Transverse colon (tissue), 4 donors: ENCODE results near the gene CNTN1. TPM values are rescaled to one million over a fixed set of nuclear protein-coding genes. Genes with fewer than 3 reads are reported as not detected.

Experiments
- DNase-seq: peaks from one replicate; pipeline ENCODE4 v3.0.0-alpha.2; 2019
- H3K27ac ChIP-seq, 4 donors: fragments of 200-600 bp; sonication (generic); 2 replicates each; pipeline ENCODE4 v1.5.1; 2016 to 2018; ENCODE audit warnings: inconsistent platforms in 4 of 4
- H3K27me3 ChIP-seq: fragments of 200-600 bp; sonication (generic); 2 replicates; pipeline ENCODE4 v1.5.1; 2017; ENCODE audit warnings: inconsistent platforms
- H3K36me3 ChIP-seq, 4 donors: fragments of 200-600 bp; sonication (generic); 2 replicates each; pipeline ENCODE4 v1.5.1; 2017 to 2019; ENCODE audit warnings: inconsistent platforms in 4 of 4
- H3K4me1 ChIP-seq, 4 donors: fragments of 200-600 bp; sonication (generic); 2 replicates each; pipeline ENCODE4 v1.5.1; 2017 to 2020; ENCODE audit warnings: inconsistent platforms in 4 of 4
- H3K4me3 ChIP-seq, 4 donors: fragments of 200-600 bp; sonication (generic); 1 replicate in 1 of 4; 2 replicates in 3 of 4; pipeline versions ENCODE4 v1.5.1 to v1.6.1; 2017 to 2019; ENCODE audit warnings: inconsistent platforms in 4 of 4
- H3K9me3 ChIP-seq, 2 donors: fragments of 200-600 bp; sonication (generic); 2 replicates each; pipeline ENCODE4 v1.5.1; 2017 to 2019; ENCODE audit warnings: inconsistent platforms in 2 of 2
- EP300 ChIP-seq: sonication (generic); formaldehyde crosslinking; IDR thresholded peaks from one replicate; pipeline ENCODE4 v1.6.1; 2017; ENCODE audit warnings: antibody characterized with exemption, low read depth
- POLR2A ChIP-seq: fragments of 450-650 bp; IDR thresholded peaks from one replicate; pipeline ENCODE4 v1.6.1; 2016; ENCODE audit warnings: antibody characterized with exemption, mild to moderate bottlenecking, moderate library complexity
- POLR2AphosphoS5 ChIP-seq, 3 donors: sonication (generic); formaldehyde crosslinking; IDR thresholded peaks; one replicate each; pipeline ENCODE4 v1.6.1; 2016; ENCODE audit warnings: antibody characterized with exemption in 3 of 3
- WGBS, 2 donors: methylation state at CpG; one replicate each; pipeline ENCODE4 v1.1.5; 2018; ENCODE audit warnings: low coverage in 1 of 2; 5-methylcytosine and 5-hydroxymethylcytosine counted together
- in situ Hi-C, 4 donors: fragments of 200-750 bp; cut with MboI; loops; one replicate each; pipeline versions ENCODE4 v1.15.0 to v1.15.1; 2017; ENCODE audit warnings: low sequenced_read_pairs in 3 of 4, low pct_ligation_motif_present in 1 of 4, low pct_unique_long_range_greater_than_20kb in 1 of 4
- intact Hi-C: fragments of 100-400 bp; cut with DNase I; formaldehyde crosslinking; loops from one replicate; pipeline ENCODE4 v1.15.1; 2023; ENCODE audit warnings: low total_unique reads
- total RNA-seq, 4 donors: library from RNA; depleted of rRNA; stranded (reverse); fragments of >200 nt; gene quantifications; one replicate each; pipeline ENCODE4 v1.1.0, GENCODE V29; 2016
- TF ChIP-seq, protein P1 (sequence below), 5 experiments: fragments of 200-600 bp in 3 of 5; fragments of 450-650 bp in 2 of 5; sonication (generic) in 3 of 5; IDR thresholded peaks; 1 replicate in 2 of 5; 2 replicates in 3 of 5; pipeline ENCODE4 v1.5.1; 2016 to 2017; ENCODE audit warnings: antibody characterized with exemption in 5 of 5, inconsistent platforms in 3 of 5, mild to moderate bottlenecking in 2 of 5, moderate library complexity in 1 of 5

Gene CNTN1
- total RNA-seq, 4 donors from 2014 or later = 0.60 to 3.2 (median 1.4) TPM

DNA sequence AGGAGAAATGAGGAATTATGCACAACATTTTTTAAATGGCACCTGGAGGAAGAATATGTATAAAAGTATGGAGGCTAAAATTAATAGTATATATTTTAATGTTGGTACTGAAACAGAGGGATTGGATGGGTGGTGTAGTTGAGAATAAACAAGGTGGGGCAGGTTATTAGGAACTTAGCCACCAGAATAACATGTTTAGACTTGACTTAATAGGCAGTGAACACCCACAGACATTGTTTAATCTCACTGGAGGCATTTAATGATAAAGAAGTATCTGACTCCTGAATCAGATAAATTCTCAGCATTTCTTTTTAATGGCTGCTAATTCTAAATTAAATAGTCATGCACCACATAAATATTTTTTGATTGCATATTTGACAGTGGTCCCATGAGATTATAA lies 139.7 kb downstream of the CNTN1 start:
- H3K9me3 ChIP-seq = no peaks in the 10 kb centered on the region
- H3K27ac ChIP-seq = no peak overlapping the region
- no peak overlapping the region for H3K4me3 ChIP-seq
- H3K4me1 ChIP-seq = no peaks in the 10 kb centered on the region
- H3K27me3 ChIP-seq = no peaks in the 10 kb centered on the region
- in situ Hi-C loops = no loop called here
- DNase-seq = no peak
- TF ChIP-seq POLR2AphosphoS5 (IDR thresholded peaks at IDR 0.05) (no peak), POLR2A (no peak), EP300 (no peak)
- TF ChIP-seq, protein P1, sequence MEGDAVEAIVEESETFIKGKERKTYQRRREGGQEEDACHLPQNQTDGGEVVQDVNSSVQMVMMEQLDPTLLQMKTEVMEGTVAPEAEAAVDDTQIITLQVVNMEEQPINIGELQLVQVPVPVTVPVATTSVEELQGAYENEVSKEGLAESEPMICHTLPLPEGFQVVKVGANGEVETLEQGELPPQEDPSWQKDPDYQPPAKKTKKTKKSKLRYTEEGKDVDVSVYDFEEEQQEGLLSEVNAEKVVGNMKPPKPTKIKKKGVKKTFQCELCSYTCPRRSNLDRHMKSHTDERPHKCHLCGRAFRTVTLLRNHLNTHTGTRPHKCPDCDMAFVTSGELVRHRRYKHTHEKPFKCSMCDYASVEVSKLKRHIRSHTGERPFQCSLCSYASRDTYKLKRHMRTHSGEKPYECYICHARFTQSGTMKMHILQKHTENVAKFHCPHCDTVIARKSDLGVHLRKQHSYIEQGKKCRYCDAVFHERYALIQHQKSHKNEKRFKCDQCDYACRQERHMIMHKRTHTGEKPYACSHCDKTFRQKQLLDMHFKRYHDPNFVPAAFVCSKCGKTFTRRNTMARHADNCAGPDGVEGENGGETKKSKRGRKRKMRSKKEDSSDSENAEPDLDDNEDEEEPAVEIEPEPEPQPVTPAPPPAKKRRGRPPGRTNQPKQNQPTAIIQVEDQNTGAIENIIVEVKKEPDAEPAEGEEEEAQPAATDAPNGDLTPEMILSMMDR (IDR thresholded peaks at IDR 0.05) = no peak
- intact Hi-C loops = no loop called here
- H3K36me3 ChIP-seq = no peaks in the 10 kb centered on the region

DNA sequence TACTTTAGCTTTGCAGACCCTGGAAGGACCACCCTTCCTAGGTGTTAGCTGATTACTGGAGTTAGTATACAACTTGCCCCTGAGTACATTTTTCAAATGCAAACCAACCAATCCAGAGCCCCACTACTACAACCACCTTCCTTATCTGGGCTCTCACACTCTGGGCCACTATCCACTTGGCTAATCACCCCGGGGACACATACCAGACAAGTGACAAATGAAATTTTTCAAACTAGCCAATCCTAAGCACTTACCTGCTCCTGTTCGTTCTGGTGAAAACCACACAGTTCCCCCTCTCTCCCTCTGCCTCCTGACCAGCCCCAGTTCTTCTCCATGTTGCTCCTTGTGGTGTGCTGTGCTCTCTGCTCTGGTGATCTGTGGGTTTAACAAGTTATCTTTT lies 140.4 kb downstream of the CNTN1 start:
- WGBS, 2 donors = 43 to 57% methylated on average over 2 of the region's 2 CpGs
- in situ Hi-C loops = no loop called here

DNA sequence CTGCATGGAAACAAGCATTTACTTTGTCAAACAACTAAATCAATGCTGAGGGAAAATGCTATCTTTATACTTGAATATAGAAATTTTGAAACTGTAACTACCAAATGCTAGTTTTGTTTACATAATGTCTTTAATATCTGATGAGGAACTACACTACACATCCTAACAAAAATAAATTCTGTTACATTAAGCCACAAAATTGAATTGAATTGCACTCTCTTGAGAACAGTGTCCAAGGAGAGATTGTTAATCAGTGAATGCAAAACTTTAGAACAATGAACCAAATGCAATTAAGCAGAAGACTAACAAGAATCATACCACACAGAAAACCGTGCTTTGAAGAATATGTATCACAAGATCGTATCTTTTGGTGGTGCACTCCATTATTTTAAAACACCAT lies 141.6 kb downstream of the CNTN1 start:
- Histone ChIP-seq H3K4me3 (no peak overlapping the region), H3K36me3 (no peaks in the 10 kb centered on the region), H3K4me1 (no peaks in the 10 kb centered on the region), H3K9me3 (no peaks in the 10 kb centered on the region), H3K27ac (no peak overlapping the region), H3K27me3 (no peaks in the 10 kb centered on the region)
- intact Hi-C loops (no loop called here), in situ Hi-C loops (no loop called here)
- no peak for DNase-seq
- TF ChIP-seq, protein P1 (IDR thresholded peaks at IDR 0.05) = no peak
- no peak for TF ChIP-seq EP300
- no peak for TF ChIP-seq POLR2A
- no peak for TF ChIP-seq POLR2AphosphoS5 (IDR thresholded peaks at IDR 0.05)
- 71 to 91% methylated on average over 2 of the region's 2 CpGs for WGBS, 2 donors

More for the DNA sequence above, 140.4 kb downstream of the CNTN1 start:
- no peak for TF ChIP-seq POLR2AphosphoS5 (IDR thresholded peaks at IDR 0.05)
- no peak for TF ChIP-seq POLR2A
- TF ChIP-seq, protein P1 (IDR thresholded peaks at IDR 0.05) = no peak
- TF ChIP-seq EP300 = no peak
- intact Hi-C loops = no loop called here
- H3K36me3 ChIP-seq = no peaks in the 10 kb centered on the region
- no peaks in the 10 kb centered on the region for H3K9me3 ChIP-seq
- no peak overlapping the region for H3K4me3 ChIP-seq
- no peaks in the 10 kb centered on the region for H3K4me1 ChIP-seq
- no peak overlapping the region for H3K27ac ChIP-seq
- H3K27me3 ChIP-seq = no peaks in the 10 kb centered on the region
- no peak for DNase-seq

DNA sequence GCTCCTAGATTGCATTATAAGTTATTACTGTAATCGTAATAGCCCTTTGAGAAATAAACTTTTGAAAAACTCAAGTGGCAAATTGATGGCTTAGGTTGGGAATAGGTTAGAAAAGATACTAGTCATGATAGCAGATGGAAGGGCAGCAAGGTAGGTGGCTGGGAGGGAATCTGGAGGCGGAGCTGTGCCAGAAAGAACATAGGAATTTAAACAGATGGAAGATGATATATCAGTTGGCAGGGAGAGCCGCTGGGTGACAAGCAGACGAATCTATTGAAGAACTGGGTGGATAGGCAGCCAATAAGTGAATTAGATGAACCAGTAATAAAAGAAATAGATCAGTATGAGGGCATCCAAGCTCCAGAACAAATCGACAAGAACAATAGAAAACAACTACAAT lies 142.1 kb downstream of the CNTN1 start:
- no peaks in the 10 kb centered on the region for H3K4me1 ChIP-seq
- no peaks in the 10 kb centered on the region for H3K36me3 ChIP-seq
- in situ Hi-C loops (no loop called here), intact Hi-C loops (no loop called here)
- no peaks in the 10 kb centered on the region for H3K27me3 ChIP-seq
- WGBS, 2 donors = 65% methylated on average over 2 to 5 of the region's 5 CpGs
- H3K9me3 ChIP-seq = no peaks in the 10 kb centered on the region
- H3K4me3 ChIP-seq = no peak overlapping the region
- DNase-seq = no peak
- no peak for TF ChIP-seq POLR2A
- TF ChIP-seq, protein P1 (IDR thresholded peaks at IDR 0.05) = no peak
- no peak for TF ChIP-seq EP300
- no peak for TF ChIP-seq POLR2AphosphoS5 (IDR thresholded peaks at IDR 0.05)
- H3K27ac ChIP-seq = no peak overlapping the region
